ENCODE measurements around the gene PDGFRB. TPM values are rescaled to one million over a fixed set of nuclear protein-coding genes. Genes with fewer than 3 reads are reported as not detected.
A peak's percentile ranks its signal among the peaks of the same experiment; 100 is the strongest.

PDGFRB gene
- total RNA-seq, result 531 and 567 TPM in 2 replicates

- H3K4me1 ChIP-seq (ENCODE audit: insufficient read depth, low read length), result peaks cover 75% of the 10 kb centered on the region
Observed at GRCh38 chr5:150155258-150156026, at the start of gene PDGFRB. Gene PDGFRB, minus strand, starts transcription at chr5:150155845. Its CDS starts 18,798 bp downstream, at chr5:150137047.

GRCh38 chr5:150204590-150204960 lies 48.9 kb upstream of the PDGFRB start:
- no peaks in the 10 kb centered on the region for H3K9me3 ChIP-seq (ENCODE audit: low read depth, low read length)
- DNase-seq (ENCODE audit: insufficient read length, low spot score, missing footprints), result no peak
- no peaks in the 10 kb centered on the region for H3K79me2 ChIP-seq (ENCODE audit: insufficient read depth, low read length)
- TF ChIP-seq CTCF (IDR thresholded peaks at IDR 0.05; ENCODE audit: extremely low read depth, low read depth, low read length), result no peak
- H3K4me1 ChIP-seq (ENCODE audit: insufficient read depth, low read length), result peaks cover 14% of the 10 kb centered on the region
- no peak overlapping the region for H3K27ac ChIP-seq (ENCODE audit: low read depth, low read length)
- no peaks in the 10 kb centered on the region for H3K36me3 ChIP-seq (ENCODE audit: insufficient read depth, low read length)
- H3K4me3 ChIP-seq (ENCODE audit: insufficient read depth, low read length), result no peak overlapping the region
- peaks cover 4% of the 10 kb centered on the region for H3K27me3 ChIP-seq (ENCODE audit: insufficient read depth, low read length)
- H2AFZ ChIP-seq (ENCODE audit: low read length), result no peak overlapping the region
- H3K4me2 ChIP-seq (ENCODE audit: insufficient read depth, low read length), result no peak overlapping the region
- no peaks in the 10 kb centered on the region for H4K20me1 ChIP-seq (ENCODE audit: insufficient read depth, low read length)

More at GRCh38 chr5:150155258-150156026, at the start of gene PDGFRB:
- peaks cover 49% of the 10 kb centered on the region for H3K79me2 ChIP-seq (ENCODE audit: insufficient read depth, low read length)
- no peaks in the 10 kb centered on the region for H3K9me3 ChIP-seq (ENCODE audit: low read depth, low read length)
- peak within 1 kb of the TSS; percentile 1 for H2AFZ ChIP-seq (ENCODE audit: low read length)
- H3K4me2 ChIP-seq (ENCODE audit: insufficient read depth, low read length), result peak within 1 kb of the TSS; percentile 97
- H3K27ac ChIP-seq (ENCODE audit: low read depth, low read length), result peak within 1 kb of the TSS; percentile 82
- H3K36me3 ChIP-seq (ENCODE audit: insufficient read depth, low read length), result peaks cover 28% of the 10 kb centered on the region
- TF ChIP-seq CTCF (IDR thresholded peaks at IDR 0.05; ENCODE audit: extremely low read depth, low read depth, low read length), result no peak
- no peaks in the 10 kb centered on the region for H3K27me3 ChIP-seq (ENCODE audit: insufficient read depth, low read length)
- peaks cover 24% of the 10 kb centered on the region for H4K20me1 ChIP-seq (ENCODE audit: insufficient read depth, low read length)
- H3K4me3 ChIP-seq (ENCODE audit: insufficient read depth, low read length), result peak within 1 kb of the TSS; percentile 93
- DNase-seq (ENCODE audit: insufficient read length, low spot score, missing footprints), result peak; percentile 98

- TF ChIP-seq CTCF (IDR thresholded peaks at IDR 0.05; ENCODE audit: extremely low read depth, low read depth, low read length), result no peak
- H4K20me1 ChIP-seq (ENCODE audit: insufficient read depth, low read length), result no peaks in the 10 kb centered on the region
- H3K4me2 ChIP-seq (ENCODE audit: insufficient read depth, low read length), result no peak overlapping the region
Observed at GRCh38 chr5:150203832-150204589, 48.4 kb upstream of the PDGFRB start.

GRCh38 chr5:150202501-150202900 lies 46.9 kb upstream of the PDGFRB start:
- no peak for TF ChIP-seq CTCF (IDR thresholded peaks at IDR 0.05; ENCODE audit: extremely low read depth, low read depth, low read length)
- no peaks in the 10 kb centered on the region for H3K9me3 ChIP-seq (ENCODE audit: low read depth, low read length)

More at GRCh38 chr5:150203832-150204589, 48.4 kb upstream of the PDGFRB start:
- DNase-seq (ENCODE audit: insufficient read length, low spot score, missing footprints), result no peak
- Histone ChIP-seq H2AFZ (ENCODE audit: low read length) (no peak overlapping the region), H3K36me3 (ENCODE audit: insufficient read depth, low read length) (no peaks in the 10 kb centered on the region), H3K4me1 (ENCODE audit: insufficient read depth, low read length) (peaks cover 9% of the 10 kb centered on the region), H3K4me3 (ENCODE audit: insufficient read depth, low read length) (no peak overlapping the region), H3K27me3 (ENCODE audit: insufficient read depth, low read length) (peaks cover 9% of the 10 kb centered on the region), H3K9me3 (ENCODE audit: low read depth, low read length) (no peaks in the 10 kb centered on the region), H3K79me2 (ENCODE audit: insufficient read depth, low read length) (no peaks in the 10 kb centered on the region), H3K27ac (ENCODE audit: low read depth, low read length) (no peak overlapping the region)

More at GRCh38 chr5:150202501-150202900, 46.9 kb upstream of the PDGFRB start:
- Histone ChIP-seq H3K4me3 (ENCODE audit: insufficient read depth, low read length) (no peak overlapping the region), H4K20me1 (ENCODE audit: insufficient read depth, low read length) (no peaks in the 10 kb centered on the region), H2AFZ (ENCODE audit: low read length) (no peak overlapping the region), H3K79me2 (ENCODE audit: insufficient read depth, low read length) (no peaks in the 10 kb centered on the region), H3K4me2 (ENCODE audit: insufficient read depth, low read length) (no peak overlapping the region), H3K27ac (ENCODE audit: low read depth, low read length) (no peak overlapping the region), H3K27me3 (ENCODE audit: insufficient read depth, low read length) (peaks cover 15% of the 10 kb centered on the region), H3K36me3 (ENCODE audit: insufficient read depth, low read length) (no peaks in the 10 kb centered on the region), H3K4me1 (ENCODE audit: insufficient read depth, low read length) (no peaks in the 10 kb centered on the region)
- no peak for DNase-seq (ENCODE audit: insufficient read length, low spot score, missing footprints)
